ENCODE measurements around the gene EHBP1. TPM values are rescaled to one million over a fixed set of nuclear protein-coding genes. Genes with fewer than 3 reads are reported as not detected.

Gene EHBP1
- total RNA-seq, 3 donors from 2014 or later (not counting 1 experiment from before 2014, with no cell fraction given): 22.4 to 33.4 (median 28.3) TPM

- peaks cover 15 to 42% of the 10 kb centered on the region in 2 donors for H3K4me1 Mint-ChIP-seq
- H3K36me3 Mint-ChIP-seq: peaks cover 17% of the 10 kb centered on the region
- intact Hi-C loops (cut with micrococcal nuclease): no loop called here
- no peak overlapping the region for H3K4me3 Mint-ChIP-seq
- ATAC-seq: no peak
- peaks cover 0 to 19% of the 10 kb centered on the region in 2 donors for H3K9me3 Mint-ChIP-seq
- Histone ChIP-seq H3K9me3 (ENCODE audit: control insufficient read depth, insufficient read depth, low read length) (peaks cover 4% of the 10 kb centered on the region), H3K36me3 (ENCODE audit: control insufficient read depth, insufficient read depth, low read length) (no peaks in the 10 kb centered on the region), H3K27me3 (ENCODE audit: control insufficient read depth, insufficient read depth, low read length) (no peaks in the 10 kb centered on the region), H3K27ac (ENCODE audit: low read length) (no peak overlapping the region), H3K4me3 (ENCODE audit: low read length) (no peak overlapping the region), H3K4me1 (ENCODE audit: control insufficient read depth, insufficient read depth, low read length) (no peaks in the 10 kb centered on the region)
- DNase-seq: no peak
- TF ChIP-seq CTCF (IDR thresholded peaks at IDR 0.05): no peak
- 90% methylated on average over 4 of the region's 5 CpGs for WGBS (ENCODE audit: insufficient coverage)
- H3K27ac Mint-ChIP-seq: no peak overlapping the region
- no peaks in the 10 kb centered on the region for H3K27me3 Mint-ChIP-seq (ENCODE audit: low read depth in 2 of 2)
Measured at GRCh38 chr2:62727876-62728566, 22.5 kb downstream of the EHBP1 start.

DNA sequence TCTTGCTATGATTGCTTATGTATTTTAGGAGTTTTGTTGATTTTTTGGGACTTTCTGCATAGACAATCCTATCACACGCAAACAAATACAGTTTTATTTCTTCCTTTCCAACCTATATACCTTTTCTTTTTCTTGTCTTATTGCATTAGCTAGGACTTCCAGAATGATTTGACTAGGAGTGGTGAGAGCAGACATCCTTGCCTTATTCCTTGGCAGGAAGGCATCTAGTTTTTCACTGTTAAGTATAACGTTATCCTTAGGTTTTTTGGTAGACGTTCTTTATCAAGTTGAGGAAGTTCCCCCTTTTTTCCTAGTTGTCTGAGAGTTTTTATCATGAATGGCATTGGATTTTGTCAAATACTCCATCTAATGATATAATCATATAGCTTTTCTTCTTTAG lies 25.8 kb downstream of the EHBP1 start:
- no peak for DNase-seq
- H3K4me1 Mint-ChIP-seq: peaks cover 11 to 22% of the 10 kb centered on the region in 2 donors

DNA sequence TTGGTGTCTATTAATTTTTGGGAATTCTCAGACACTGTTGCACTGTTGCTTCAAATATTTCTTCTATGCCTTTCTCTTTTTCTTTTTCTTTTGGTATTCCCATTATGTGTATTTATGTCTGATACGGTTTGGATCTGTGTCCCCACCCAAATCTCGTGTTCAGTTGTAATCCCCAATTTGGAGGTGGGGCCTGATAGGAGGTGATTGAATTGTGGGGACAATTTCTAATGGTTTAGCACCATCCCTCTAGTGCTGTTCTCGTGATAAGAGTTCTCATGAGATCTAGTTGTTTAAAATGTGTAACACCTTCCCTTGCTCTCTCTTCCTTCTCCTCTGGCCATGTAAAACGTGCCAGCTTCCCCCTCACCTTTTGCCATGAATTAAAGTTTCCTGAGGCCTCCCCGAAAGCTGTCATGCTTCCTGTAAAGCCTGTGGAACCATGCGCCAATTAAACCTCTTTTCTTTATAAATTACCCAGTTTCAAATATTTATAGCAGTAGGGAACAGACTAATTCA lies 26.8 kb downstream of the EHBP1 start:
- intact Hi-C loops (cut with micrococcal nuclease): no loop called here
- WGBS (ENCODE audit: insufficient coverage): 91% methylated on average over 6 of the region's 6 CpGs

More for the DNA sequence above, 25.8 kb downstream of the EHBP1 start:
- TF ChIP-seq CTCF (IDR thresholded peaks at IDR 0.05): no peak
- intact Hi-C loops (cut with micrococcal nuclease): no loop called here
- no peaks in the 10 kb centered on the region for H3K36me3 ChIP-seq (ENCODE audit: control insufficient read depth, insufficient read depth, low read length)
- H3K27ac ChIP-seq (ENCODE audit: low read length): no peak overlapping the region
- no peaks in the 10 kb centered on the region for H3K27me3 ChIP-seq (ENCODE audit: control insufficient read depth, insufficient read depth, low read length)
- no peak overlapping the region for H3K4me3 ChIP-seq (ENCODE audit: low read length)
- no peaks in the 10 kb centered on the region for H3K4me1 ChIP-seq (ENCODE audit: control insufficient read depth, insufficient read depth, low read length)
- Mint-ChIP-seq H3K27ac (no peak overlapping the region), H3K4me3 (no peak overlapping the region), H3K36me3 (peaks cover 9% of the 10 kb centered on the region), H3K9me3 (peaks cover 0 to 11% of the 10 kb centered on the region in 2 donors), H3K27me3 (ENCODE audit: low read depth in 2 of 2) (no peaks in the 10 kb centered on the region)
- peaks cover 4% of the 10 kb centered on the region for H3K9me3 ChIP-seq (ENCODE audit: control insufficient read depth, insufficient read depth, low read length)
- 100% methylated on average over 1 of the region's 3 CpGs for WGBS (ENCODE audit: insufficient coverage)
- ATAC-seq: no peak

More for the DNA sequence above, 26.8 kb downstream of the EHBP1 start:
- no peaks in the 10 kb centered on the region for H3K27me3 ChIP-seq (ENCODE audit: control insufficient read depth, insufficient read depth, low read length)
- Mint-ChIP-seq H3K9me3 (peaks cover 0 to 11% of the 10 kb centered on the region in 2 donors), H3K36me3 (peaks cover 9% of the 10 kb centered on the region), H3K4me3 (no peak overlapping the region), H3K27ac (no peak overlapping the region), H3K27me3 (ENCODE audit: low read depth in 2 of 2) (no peaks in the 10 kb centered on the region), H3K4me1 (peaks cover 7 to 23% of the 10 kb centered on the region in 2 donors)
- H3K36me3 ChIP-seq (ENCODE audit: control insufficient read depth, insufficient read depth, low read length): no peaks in the 10 kb centered on the region
- no peak for TF ChIP-seq CTCF (IDR thresholded peaks at IDR 0.05)
- no peak overlapping the region for H3K27ac ChIP-seq (ENCODE audit: low read length)
- no peak overlapping the region for H3K4me3 ChIP-seq (ENCODE audit: low read length)
- ATAC-seq: no peak
- peaks cover 4% of the 10 kb centered on the region for H3K9me3 ChIP-seq (ENCODE audit: control insufficient read depth, insufficient read depth, low read length)
- H3K4me1 ChIP-seq (ENCODE audit: control insufficient read depth, insufficient read depth, low read length): no peaks in the 10 kb centered on the region
- no peak for DNase-seq
